CD4-positive, alpha-beta T cell treated with Interleukin-6 at 100 ng/mL for 8 hours (primary cell): Measurements from ENCODE around the gene RPS17.

Source experiments
- DNase-seq: peaks from one replicate; pipeline ENCODE4 v3.0.0-alpha.2; 2020; ENCODE audit warnings: mixed read lengths, low spot score

Gene RPS17

DNA sequence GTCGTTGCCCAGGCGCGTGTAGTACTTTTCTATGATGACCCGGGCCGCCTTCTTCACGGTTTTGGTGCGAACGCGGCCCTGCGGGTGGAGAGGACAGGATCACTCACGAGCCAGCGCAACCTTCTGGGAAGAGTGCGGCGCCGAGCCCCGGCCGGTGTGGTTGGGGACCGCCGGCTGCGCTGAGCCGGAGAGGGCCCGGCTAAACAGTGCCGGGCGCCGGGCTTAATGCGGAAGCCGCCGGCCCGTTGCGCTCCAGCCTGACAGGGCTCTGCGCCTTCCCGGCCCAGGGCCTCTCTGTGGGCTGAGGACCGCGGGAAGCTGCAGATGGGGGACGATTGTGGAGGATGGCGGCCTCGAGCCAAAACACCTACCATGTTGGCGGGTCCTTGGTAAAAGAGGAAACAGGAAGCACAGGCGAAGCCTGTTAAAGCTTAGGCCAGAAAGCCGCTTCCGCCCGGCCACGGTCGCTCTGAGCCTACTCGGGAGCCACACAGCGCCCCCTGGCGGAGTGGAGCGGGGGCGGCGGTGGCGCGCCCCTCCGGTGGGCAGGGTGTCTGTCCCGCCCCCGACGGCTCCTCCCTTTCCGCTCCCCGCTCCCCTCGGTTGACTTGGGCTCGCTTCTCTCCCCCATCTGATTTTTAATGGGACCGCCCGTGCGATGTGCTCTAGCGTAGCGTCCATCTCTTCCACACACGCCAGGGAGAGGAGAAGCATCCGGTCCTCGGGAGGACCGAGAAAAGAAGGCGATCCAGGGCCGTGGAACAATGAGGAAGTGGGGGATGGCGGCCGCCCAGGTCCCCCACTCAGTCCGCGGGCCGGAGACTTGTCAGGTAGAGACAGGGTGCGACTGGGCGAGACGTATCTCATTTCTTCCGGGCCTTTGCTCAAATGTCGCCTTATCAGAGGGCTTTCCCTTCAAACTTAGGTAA is at the start of gene RPS17:
TSS of gene RPS17 (minus strand) at position 403 of the 929 bp plus-strand sequence. CDS start at position 374, 29 bp downstream.
- DNase-seq = peak; percentile 97

DNA sequence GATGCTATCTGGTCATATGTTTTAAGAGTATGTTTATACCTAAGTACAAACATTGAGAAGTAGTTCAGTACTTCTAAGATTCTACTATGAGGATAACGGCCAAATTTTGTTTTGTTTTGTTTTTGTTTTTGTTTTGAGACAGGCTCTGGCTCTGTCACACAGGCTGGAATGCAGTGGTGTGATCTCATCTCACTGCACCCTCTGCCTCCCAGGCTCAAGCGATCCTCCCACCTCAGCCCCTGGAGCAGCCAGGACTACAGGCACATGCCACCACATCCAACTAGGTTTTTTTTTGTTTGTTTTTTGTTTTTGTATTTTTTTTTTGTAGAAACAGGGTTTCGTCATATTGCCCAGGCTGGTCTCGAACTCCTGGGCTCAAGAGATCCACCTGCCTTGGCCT is 47.5 kb upstream of the RPS17 start:
- no peak for DNase-seq

DNA sequence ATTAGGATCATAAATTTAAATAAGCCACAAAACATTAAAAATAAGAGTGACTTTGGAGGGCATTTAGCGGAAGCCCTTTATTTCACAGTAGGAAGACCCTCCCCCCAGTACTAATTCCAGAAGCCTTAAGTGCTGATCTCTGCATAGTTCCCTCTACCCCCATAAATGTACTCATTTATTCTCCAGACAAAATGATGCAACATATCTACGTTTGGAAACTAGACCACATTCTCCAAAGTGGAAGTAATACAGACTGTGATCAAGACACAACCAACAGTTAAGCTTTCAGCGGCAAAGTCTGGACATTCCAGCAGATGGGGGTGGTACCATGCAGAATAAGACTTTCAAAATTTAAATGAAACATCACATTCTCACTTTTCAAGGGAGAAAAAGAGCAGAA is 44.8 kb upstream of the RPS17 start:
- DNase-seq = no peak

DNA sequence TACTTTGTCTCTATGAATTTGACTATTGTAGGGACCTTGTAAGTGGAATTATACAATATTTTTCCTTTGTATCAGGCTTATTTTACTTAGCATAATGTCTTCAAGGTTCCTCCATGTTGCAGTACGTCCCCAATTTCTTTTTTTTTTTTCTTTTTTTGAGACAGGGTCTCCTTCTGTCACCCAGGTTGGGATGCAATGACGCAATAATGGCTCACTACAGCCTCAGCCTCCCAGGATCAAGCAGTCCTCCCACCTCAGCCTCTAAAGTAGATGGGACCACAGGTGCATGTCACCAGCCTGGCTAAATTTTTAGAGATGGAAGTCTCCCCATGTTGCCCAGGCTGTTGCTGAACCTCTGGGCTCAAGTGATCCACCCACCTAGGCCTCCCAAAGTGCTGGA is 40.5 kb upstream of the RPS17 start:
- no peak for DNase-seq

DNA sequence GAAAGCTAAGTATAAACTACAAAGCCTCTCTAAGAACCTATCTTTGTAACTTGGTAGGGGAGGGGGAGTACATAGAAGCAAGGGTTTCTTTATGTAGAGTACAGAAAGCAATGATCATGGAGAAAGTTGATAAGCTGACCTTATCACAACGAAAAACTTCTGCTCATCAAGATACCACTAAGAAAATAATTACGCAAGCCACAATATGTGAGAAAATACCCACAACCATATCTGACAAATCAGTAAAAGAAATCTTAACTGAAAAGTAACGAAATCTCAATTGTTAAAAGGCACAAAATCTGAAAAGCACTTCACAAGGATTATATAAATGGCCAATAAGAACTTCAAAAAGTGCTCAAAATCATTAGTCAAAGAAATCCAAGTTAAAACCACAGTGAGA is 35.1 kb upstream of the RPS17 start:
- DNase-seq = no peak

DNA sequence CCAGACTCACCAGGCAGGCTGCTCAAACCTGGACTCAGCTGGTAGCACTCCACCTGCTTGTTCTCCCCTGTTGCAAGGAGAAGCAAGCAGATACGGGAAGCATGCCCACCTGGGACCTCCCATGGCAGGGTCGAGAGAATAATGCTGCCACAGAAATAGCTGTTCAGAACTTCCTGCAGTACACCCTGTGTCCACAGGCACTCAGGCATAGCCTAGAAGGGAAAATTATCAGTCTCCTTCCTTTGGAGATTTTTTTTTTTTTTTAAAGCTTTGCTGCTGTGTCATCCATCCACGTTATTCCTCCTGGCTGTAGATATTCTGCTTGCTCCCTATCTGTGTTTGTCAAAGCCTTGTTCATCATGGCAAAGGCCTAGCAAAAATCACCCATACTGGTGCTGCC is 32.7 kb upstream of the RPS17 start:
- no peak for DNase-seq

DNA sequence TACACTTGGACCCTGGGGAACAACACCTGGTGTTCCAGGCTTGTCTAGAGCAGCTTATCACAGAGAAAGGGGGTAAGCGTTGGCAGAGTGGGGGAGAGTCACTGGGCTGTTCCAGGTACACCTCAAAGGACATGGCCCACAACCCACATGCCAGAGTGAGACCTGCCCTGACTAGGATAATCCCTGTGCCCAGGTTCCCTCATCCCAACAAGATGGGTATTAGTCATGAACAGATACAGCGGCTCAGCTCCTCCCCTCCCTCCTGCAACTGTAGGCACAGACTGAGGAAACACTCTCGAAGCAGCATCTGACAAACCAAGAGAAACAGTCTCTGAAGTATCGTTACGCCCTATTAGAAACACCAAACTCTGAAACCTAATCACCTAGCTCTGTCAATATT is 32.1 kb upstream of the RPS17 start:
- no peak for DNase-seq

DNA sequence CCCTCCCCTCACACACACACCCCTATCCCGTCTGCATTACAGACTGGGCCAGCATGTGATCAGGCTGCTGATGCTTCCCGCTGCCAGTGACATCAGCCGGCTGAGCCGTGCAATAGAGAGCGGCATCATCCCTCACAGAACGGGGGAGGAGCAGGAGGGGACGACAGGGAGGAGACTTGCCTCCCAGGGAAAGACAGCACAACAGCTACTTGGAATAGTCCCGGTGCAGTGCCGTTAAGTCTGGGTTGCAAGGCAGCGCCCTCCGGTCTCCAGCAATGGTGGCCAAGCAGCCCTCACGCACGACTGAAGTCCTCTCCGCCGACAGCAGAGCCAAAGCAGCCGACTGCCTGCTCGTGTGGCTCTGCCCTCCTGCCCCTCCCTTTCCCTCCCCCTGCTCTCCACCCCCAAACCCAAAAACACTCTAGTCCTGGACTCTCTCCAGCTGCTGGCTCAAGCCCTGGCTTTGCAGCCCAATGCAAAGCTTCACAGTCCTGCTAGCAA is 31.5 kb upstream of the RPS17 start:
- DNase-seq = no peak

DNA sequence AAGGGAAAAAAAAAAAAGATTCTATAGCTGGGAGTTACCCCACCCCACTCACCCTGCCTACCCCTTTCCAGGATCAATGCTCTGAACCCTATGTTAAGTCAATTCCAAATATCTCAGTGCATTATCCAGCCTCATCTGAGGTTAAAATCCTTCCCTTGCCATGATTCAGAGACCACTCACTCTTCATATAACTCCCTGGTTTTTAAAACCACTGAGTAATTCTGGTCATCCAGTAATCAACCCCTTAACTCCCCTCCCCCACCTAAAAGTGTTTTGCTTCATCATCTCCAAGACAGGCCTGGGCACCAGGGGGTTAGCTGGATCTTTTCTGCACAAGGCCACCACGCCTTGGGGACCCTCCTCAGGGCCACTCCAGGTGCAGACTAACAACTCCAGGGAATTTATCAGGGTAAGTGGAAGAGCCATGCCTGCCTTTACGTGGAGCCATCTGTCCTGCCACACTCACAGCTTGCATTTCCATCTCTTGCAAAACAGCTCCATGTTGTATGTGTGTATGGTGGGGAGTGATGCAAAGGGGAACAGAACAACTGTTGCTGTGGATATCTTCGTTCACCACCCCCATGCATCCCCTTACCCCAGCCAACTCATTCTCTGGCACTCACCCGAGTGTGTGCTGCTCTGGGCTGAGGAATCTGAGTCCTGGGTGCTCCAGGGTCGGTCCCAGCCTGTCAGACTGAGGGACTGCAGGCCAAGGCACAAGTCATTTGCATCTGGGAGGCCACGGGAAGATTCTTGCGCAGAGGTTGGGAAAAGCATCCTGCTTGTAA is 30.7 kb upstream of the RPS17 start:
- no peak for DNase-seq

DNA sequence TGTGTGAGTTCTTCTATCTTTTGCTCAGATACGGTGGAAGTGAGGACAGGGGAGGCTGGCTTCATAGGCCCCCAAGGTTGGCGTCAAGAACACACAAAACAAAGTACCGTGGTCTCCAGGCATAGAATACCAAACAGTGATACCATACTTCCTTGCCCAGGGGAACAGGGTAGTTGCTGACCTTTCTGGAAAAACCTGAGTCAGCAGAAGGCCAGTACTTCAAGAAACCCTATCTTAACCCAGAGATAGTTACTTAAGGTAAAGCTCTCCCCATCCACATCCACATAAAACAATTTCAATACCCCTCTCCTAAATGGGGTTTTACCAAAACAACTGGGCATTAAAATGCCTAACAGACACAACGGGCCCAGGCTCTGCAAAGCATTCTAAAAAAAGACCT is 29.6 kb upstream of the RPS17 start:
- no peak for DNase-seq

DNA sequence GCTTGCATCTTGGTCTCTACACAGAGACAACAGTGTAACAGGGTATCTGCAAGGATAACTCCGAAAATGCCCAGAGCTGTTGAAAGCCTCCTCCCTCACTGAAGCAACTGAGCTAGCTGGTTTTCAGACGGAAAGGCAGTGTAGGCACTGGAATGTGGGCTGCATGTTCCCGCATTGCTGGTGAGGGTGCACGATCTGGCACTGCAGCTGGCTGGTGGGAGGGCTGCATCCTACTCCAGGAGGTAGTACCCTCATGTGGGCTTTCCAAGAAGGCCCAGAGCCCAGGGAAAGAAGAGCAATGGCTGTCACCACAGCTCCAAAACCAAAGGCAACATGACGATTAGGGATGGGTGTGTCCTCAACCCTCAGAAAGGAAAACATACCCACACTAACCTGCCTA is 28.7 kb upstream of the RPS17 start:
- DNase-seq = no peak

DNA sequence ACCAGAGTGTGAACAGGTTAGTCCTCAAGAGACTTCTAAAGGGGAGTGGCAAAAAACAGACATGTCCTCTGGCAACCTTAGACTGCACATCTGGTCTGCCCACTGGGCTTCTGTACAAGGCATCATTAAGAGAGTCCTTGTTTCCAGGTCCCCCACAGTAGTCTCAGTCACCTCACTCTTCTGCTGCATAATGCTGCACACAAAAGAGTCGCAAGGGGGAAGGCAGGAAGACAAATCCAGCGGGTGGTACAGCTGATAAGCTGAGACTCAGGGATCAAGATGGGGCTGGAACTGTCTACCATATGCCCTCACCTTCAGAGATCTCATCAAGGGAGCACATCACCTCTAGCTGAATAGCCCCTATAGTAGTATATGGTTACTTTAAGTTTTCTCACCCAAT is 27.4 kb upstream of the RPS17 start:
- DNase-seq = no peak

DNA sequence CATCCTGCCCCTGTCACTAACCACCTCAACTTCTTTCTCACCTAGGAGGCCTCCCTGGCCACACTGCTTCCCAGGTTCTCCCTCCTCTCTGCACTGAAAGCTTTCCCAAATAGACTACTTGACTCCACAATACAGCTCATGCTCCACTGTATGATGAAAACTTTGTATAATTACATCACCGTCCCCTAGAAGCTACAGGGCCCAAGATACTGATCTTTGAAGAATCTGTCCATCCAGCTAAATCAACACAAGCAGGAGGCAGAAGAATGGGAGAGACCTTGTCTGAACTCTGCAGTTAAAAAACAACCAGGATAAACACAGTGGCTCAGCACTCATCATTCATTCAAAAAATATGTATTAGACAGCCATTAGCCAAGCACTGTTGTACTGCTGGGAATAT is 26.4 kb upstream of the RPS17 start:
- DNase-seq = no peak

DNA sequence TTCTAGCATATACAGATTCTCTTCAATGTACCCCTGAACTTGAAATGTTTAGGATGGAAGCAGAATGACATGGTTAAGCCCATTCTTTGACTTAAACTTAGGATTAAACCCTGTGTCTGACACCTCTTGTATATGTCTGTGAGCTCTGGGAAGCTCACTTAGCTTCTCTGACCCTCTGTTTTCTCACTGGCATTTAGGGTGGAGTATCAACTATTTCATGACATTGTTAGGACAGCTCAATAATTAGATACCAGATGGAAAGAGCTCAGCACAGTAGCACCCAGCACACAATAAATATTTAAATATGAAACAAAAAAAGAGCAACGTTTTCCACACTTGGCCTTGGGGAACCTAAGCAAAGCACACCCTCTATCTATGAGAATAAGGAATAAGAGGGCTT is 18.2 kb upstream of the RPS17 start:
- DNase-seq = no peak

DNA sequence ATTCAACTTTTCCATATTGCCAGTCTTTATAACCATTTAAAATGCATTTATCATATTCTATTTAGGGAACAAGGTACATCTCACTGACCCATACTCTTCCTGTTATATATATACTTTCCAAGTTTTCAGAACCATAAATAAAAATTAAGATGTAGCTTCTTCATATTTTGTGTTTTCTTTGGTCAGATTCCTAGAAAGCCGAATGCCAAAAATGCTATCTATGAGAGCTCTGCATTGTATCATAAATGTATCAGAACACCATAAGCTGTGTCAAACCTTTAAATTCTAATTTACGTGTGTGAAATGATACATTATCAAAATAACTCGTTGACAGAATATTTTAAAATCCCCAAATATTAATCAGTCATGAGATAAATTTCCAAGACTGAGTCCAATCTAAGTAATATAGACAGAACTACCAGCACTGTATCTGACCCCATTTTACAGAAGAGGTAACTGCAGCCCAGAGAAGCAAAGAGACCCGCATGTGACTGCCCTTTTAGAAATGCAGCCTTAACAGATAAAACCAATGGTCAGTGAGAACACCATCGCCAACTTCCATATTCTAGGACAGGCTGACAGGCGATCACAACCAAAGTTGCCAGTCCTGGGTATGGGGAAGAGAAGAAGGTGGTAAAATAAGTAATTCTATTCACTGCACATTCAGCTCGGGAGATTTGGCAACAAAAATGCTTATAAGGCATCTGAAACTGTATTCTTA is 16.2 kb upstream of the RPS17 start:
- DNase-seq = no peak

DNA sequence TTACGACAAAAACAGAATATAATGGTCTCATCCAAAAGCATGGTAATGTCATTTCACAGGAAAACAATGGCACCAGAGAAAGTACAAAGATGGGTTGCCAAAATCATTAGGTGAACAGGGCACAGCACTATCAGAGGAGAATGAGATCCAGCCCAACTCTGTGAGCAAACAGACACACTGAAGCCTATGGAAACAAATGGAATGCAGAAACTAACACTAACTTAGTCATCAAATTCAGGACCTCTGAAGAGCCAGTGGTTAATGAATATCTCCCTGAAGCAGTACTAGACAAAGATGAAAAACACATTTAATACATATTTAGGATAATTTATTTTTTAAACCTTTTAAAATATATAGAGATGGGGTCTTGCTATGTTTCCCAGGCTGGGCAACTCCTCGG is 14.6 kb upstream of the RPS17 start:
- DNase-seq = no peak

DNA sequence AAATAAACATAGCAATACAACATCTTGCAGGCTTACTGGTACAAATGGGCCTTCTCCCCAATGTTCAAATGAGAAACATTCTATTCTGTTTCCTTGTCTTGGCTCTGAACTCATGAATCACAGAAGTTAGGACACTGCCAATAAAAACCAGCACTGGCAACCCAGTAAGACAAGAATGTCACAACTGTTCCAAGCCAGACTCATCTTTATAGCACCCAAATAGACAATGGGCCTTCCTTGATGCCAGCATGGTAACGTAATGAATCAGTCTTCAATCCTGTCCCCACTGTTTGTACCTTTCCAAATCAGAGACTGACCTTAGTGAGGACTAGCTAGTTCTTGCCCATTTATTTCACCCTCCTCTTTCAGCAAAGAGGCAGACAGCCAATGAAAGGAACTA is 14.1 kb upstream of the RPS17 start:
- no peak for DNase-seq

DNA sequence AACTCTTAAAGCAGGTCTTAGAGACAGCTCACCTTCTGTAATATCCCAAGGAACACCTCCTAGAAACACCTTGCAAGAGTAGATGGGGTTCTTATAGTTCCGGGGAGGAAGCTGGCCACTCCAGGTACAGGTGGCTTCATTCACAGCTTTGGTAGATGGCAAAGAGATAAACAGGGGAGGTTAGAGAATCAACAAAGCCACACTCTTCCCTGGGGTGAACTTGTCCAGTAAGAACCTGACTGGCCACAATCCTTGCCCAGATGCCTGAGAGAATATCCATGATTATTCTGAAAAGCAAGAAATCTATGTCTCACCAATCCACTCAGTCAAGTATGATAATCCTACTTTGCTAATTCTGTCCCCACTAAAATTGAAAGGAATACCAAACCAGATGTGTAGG is 13.6 kb upstream of the RPS17 start:
- no peak for DNase-seq

DNA sequence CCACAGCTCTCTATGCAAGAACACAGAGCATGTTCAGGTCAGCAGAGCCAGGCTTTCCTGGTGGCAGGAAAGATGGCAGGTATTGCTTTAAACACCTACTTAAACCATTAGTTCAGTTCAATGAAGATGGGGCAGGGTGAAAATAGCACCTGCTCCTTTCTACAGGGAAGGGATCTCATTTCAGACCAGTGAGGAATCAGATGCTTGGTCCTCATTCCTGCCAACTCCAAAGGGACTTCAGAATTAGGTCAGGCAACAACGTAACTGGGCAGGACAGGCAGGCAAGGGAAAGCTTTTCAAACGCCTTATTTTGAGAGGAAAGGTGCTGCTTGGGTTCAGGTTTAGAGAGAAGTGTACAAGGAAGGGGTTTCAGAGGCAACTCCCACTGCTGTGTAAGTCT is 12.6 kb upstream of the RPS17 start:
- no peak for DNase-seq

DNA sequence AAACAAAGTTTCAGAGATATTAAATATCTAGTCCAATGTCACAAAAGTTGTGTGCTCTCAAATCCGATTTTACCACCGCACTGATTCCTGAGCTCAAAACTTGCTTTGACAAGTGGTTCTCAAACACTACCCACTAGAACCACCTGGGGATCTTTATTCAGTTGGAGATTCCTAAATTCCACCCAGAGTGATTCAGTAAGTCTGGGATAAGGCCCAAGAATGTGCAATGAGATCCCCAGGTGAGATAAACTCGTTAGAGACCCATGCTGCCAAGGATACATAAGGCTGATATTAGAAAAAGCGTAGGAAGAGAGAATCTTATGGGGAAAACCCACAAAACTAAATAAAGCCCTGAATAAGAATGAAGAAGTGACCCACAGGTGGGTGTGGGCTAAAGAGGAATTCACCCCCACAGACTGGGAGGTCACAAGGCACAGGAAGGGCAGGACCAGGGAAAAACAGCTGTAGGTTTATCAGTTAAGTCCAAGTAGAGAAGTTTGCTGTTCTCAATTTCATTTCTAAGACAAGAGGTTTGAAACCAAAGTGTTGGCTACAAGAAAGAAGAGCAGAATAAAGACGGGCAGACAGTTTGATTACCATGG is 11.5 kb upstream of the RPS17 start:
- no peak for DNase-seq

DNA sequence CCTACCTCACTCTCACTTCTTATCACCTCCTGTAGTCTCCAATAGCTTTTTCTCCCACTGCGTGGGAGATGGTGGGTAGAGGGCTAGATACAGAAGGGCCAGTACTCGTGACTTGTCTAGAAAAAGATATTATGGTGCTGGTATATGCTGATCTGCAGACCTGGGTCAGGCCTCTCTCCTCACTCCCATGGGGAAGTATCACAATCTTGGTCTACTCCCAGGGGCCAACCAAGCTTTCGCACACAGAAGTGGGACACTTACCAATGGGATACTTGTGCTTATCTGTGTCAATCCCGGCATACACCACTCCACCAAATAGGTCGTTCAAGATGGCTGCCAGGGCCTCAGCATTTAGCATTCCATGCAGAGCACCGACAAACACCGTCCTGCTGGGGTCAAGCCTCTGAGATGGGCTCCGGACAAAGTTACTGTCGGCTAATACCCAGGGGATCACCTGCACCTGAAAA is 9.0 kb upstream of the RPS17 start:
- no peak for DNase-seq

DNA sequence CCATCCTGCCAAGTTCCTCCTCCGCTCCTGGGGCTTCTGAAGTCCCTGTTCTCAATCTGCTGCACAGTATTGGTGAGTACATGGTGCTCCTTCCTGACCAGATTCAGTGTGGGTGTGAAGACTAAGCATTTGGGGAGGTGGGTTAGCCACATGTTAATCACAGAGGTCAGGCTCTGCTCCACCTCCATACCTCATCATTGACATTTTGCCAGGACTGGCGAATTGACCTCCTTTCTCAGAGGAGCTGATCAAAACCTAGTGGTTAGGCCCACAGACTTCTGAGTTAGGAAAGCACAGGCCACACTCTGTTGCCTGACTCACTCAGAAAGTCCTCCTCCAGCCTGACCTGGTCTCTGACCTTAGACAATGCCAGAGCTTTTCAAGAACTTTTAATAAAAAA is 8.4 kb upstream of the RPS17 start:
- no peak for DNase-seq
